ENCODE data around the gene SCD.
"Not testable (repeated sequence)": the region's sequence is repeated elsewhere in the genome, so short reads cannot be mapped to it uniquely, and the experiment has no call there.

DNA sequence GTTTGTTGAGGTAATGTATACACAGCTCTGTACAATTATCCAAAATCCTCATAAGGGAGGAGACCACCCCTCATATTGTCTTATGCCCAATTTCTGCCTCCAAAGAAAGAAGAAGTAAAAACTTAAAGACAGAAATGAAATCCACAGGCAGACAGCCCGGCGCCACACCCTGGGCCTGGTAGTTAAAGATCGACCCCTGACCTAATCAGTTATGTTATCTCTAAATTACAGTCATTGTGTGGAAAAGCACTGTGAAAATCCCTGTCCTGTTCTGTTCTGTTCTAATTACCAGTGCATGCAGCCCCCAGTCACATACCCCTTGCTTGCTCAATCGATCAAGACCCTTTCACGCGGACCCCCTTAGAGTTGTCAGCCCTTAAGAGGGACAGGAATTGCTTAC, 29.6 kb downstream of the SCD start:
- not testable (repeated sequence) for TF ChIP-seq POLR2A (IDR thresholded peaks at IDR 0.05)
- TF ChIP-seq, protein P1, sequence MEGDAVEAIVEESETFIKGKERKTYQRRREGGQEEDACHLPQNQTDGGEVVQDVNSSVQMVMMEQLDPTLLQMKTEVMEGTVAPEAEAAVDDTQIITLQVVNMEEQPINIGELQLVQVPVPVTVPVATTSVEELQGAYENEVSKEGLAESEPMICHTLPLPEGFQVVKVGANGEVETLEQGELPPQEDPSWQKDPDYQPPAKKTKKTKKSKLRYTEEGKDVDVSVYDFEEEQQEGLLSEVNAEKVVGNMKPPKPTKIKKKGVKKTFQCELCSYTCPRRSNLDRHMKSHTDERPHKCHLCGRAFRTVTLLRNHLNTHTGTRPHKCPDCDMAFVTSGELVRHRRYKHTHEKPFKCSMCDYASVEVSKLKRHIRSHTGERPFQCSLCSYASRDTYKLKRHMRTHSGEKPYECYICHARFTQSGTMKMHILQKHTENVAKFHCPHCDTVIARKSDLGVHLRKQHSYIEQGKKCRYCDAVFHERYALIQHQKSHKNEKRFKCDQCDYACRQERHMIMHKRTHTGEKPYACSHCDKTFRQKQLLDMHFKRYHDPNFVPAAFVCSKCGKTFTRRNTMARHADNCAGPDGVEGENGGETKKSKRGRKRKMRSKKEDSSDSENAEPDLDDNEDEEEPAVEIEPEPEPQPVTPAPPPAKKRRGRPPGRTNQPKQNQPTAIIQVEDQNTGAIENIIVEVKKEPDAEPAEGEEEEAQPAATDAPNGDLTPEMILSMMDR (IDR thresholded peaks at IDR 0.05), result not testable (repeated sequence)
